NCI-H1417 treated with DMSO at 0.1 percent for 48 hours (cell line): ENCODE data around the gene NHERF1.

Experiments
- DNase-seq: peaks from one replicate; lab custom pipeline; 2025; lab: John Stamatoyannopoulos, UW

NHERF1 gene

DNA sequence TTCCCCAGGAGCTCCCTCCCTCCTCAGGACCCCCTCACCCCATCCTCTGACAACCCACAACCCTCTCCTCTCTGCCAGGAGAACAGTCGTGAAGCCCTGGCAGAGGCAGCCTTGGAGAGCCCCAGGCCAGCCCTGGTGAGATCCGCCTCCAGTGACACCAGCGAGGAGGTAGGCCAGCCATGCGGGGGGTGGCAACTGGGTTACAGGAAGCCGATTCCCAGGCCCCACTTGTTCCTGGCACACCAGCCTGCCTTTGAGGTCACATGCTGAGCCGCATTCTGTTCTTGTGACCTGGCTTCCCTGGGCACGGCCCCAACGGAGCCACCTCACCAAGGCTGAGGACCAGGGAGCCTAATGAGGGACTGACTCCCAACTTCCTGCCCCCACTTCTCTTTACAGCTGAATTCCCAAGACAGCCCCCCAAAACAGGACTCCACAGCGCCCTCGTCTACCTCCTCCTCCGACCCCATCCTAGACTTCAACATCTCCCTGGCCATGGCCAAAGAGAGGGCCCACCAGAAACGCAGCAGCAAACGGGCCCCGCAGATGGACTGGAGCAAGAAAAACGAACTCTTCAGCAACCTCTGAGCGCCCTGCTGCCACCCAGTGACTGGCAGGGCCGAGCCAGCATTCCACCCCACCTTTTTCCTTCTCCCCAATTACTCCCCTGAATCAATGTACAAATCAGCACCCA, 19.8 kb downstream of the NHERF1 start:
- DNase-seq, result no peak

DNA sequence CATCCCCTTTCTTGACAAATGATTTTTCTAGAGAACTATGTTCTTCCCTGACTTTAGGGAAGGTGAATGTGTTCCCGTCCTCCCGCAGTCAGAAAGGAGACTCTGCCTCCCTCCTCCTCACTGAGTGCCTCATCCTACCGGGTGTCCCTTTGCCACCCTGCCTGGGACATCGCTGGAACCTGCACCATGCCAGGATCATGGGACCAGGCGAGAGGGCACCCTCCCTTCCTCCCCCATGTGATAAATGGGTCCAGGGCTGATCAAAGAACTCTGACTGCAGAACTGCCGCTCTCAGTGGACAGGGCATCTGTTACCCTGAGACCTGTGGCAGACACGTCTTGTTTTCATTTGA, 20.3 kb downstream of the NHERF1 start:
- no peak for DNase-seq

DNA sequence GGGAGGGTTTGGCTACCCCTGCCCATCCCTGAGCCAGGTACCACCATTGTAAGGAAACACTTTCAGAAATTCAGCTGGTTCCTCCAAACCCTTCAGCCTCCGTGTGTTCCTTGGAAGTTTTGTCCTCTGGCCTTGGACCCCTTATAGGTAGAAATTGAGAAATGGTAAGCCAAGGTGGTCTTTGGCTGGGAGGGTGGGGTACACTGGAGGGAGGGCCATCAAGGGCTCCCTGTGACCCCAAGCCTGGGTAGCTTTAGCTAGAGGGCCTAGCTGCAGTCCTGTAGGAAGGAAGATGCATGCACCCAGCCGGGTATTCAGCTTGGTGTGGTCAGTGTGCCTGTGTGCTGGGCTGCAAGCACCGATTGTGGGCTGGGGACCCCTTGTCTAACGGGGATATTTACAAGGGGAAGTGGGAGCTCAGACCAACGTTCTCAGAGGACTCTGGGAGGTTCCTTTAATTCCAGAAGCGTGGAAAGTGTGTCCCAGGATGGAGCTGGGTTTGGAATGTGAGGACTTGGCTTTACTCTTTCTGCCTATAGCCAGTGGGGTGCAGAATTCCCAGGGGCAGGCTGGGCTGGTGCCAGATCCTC, 20.9 kb downstream of the NHERF1 start:
- no peak for DNase-seq

DNA sequence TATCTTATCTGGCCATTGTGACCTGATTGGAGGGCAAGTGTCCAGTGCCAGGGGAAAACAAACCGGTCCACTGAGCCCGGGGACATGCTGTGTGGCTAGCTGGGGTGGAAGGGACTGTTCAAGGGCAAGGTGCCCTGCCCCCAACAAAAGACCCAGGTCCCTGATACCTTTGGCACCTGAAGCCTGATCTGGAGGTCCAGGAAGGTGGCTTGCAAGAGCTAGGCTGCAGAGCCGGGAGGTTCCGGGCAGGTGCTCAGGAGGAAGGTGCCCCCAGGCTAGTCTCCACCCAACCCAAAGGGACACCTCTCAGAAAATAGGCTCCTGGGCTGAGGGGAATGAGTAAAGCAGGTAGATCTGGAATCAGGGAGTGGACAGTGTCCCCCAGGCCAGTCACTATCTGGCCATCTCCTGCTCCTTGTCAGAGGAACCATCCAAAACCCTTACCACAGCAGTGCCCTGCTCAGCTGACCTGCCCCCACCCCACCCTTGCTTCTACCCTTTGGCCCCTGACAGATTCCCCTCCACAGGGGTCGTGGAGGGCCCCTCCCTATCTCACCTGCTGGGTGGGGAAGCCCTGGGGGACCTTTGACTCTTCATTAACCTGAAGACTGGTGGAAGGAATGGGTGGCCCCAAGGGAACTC, 21.5 kb downstream of the NHERF1 start:
- DNase-seq, result no peak

DNA sequence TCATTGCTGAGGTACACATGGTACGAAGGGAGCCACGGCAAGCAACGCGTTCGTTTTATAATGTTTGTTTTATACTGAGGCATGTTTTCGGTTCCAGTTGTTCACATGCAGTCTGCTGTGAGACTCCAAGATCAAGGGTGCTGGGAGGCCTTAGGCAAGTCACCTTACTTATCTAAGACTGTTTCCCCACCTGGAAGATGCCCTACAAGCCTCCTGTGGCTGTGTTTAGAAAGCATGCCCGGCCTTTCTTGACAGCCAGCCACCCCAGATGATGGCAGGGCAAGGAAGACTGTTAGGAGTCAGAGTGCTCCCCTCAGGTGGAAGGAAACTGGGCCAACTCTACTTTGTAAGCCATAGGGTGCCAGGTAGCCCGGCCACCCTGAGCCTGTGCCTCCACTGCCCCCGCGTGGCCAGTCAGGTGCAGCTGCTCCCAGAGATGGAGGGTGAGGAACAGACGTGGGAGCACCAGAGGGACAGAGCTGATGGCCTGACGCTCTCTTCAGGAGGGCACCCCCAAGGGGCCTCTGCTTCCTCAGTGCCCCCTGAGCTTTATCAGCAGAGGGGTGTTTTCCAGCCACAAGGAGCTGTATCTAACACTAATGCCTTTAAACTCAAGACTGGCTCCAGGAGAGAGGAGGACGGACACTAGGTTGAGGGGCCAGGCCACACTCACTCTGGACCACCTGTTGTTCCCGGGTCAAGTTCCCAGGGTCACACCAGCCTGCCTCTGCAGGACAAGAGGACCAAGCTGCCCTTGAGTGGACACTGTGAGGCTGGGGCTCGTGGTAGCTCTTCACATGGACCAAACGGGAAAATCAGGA, 22.3 kb downstream of the NHERF1 start:
- DNase-seq, result no peak

DNA sequence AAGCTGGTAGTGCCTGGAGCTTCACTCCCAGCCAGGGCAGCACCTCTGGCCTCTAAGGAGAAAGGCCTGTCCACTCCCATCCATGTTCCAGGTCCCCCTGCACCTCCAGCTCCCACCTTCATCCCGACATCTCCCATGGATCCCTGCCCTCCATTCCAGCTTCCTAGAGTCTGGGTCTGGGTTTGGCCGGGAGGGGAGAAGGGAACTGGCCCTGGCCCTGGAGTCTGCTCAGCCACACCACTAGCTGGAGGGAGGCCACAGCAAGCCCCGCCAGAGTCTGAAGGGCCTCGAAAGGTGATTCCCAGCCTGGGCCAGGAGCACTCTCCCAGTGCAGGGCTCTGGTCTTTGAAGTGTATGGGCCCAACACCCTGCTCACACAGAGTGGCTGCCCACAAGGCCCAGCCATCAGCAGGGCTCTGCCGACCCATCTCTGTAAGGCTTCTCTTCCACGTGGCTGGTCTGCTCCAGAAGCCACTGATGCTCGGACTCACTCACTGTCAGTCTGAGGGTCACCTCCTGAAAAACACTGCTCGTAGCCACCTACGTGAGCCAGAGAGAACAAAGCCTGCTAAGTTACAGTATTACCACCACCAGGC, 23.0 kb downstream of the NHERF1 start:
- no peak for DNase-seq

DNA sequence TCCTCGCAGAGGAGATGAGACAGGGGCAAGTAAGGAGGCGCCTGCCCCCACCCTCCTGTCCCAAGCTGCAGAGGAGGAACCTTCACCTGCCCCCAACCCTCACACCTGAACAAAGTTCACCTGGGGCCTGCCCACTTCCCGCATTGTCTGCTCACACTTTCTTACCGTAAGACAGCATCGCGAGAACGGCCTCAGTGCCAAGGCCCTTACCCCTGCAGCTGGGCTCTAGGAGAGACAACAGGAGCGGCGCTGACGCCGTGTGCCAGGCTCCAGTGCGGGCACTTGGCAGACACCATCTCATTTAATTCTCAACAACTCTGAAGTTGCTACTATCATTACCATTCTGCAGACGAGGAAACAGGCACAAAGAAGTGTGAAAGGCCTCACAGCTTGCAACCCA, 23.6 kb downstream of the NHERF1 start:
- DNase-seq, result no peak

DNA sequence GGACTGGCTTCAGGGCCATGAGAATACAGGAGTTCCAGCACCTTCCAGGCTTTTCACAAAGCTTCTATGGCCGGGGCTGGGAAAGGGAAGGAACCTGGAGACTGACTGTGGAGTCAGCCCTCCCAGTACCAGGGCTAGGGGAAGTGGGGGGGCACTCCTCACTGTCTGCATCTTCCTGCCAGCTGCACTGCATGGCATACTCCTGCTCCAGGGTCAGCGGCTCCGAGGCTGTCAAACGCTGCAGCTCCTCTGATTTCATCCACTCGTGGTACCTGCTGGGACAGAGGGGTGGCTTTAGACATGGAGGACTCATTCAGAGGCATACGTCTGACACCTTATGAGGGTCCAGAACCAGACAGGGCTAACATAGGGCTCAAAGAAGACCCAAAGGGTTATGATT, 25.0 kb downstream of the NHERF1 start:
- DNase-seq, result no peak

DNA sequence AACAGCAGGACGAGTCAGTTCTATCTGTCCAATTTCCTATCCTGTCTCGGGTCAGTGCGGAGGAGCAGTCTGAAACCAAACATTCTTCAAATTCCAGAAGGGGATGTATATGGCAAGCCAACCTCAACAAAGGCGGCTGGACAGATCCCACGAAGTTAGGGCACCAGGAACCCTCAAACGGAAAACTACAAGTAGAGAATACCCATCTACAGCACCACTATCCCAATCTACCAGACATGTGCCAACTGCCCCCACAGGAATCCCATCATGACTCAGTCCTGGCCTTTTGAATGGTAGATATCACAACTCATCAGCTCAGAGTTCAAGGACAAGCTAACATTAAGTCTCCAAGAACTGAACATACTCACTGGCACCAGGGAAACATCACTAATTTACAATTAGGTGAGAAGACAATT, 25.5 kb downstream of the NHERF1 start:
- DNase-seq, result no peak

DNA sequence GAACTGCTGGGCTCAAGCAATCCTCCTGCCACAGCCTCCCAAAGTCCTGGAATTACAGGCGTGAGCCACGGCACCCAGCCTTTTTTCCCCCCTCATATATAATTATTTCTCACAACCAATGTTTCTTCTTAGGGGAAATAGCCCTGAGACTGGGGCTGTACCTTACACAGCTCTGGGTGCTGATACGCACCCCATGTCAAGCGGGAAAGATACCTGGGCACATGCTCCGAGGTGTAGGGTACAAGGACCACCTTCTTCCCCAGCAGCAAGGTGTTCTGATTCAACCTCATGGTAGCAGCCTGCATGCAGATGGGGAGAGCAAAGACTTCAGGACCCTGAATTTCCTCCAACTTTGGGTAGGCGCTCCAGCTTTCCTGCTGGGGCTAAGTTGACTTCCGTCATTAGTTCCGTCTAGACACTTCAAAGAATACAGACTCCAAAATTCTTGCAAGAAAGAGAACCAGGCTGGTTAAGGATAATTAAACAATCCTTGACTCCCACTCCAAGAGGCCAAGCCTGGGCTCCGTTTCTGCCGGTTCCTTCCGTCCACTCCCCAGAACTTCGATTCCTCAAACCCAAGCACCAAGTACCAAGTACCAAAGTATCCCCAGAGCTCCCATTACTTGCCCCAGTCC, 27.1 kb downstream of the NHERF1 start:
- no peak for DNase-seq

DNA sequence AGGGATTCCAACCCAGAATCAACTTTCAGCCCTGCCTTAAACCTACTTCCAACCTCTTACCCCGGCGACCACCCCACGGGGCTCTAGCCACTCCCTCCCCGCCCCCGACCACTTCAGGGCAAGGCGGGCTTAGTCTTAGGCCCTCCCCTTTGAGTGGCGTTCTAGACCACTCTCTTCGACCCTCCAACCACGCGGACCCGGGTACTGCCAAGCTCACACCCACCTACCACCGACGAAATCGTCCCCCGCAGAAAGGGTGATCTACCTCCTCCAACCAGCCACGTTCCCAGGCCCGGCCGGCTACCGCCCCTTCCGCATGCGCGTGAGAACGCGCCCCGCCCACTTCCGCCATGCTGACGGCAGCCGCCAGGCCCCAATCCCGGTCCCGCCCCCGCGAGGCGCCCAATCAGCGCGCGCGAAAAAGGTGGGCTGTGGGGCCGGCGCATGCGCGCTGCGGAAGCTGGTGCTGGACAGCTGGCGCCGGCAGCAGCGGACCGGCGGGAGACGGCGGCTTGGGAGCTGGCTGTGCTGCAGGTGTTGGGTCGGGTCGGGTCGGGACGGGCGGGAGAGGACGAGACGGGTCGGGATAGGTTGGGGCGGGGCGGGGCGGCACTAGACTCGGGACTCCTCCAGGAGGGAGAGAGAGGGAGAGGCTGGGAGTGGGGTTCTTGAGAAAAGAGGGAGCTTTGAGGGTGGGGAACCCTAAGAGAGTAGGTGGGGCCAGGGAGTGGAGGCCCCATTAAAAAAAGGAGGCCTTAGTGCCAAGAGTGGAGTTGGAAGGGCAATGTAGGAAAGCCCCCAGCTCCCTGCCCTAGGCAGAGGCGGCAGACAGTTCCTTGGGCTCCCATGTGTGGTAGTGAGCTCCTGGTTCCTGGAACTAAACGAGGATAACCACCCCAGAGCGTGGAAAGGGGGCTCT, 27.9 kb downstream of the NHERF1 start, which contains the start of gene NAT9:
Gene NAT9 (minus strand): TSS at position 302 of the 919 bp plus-strand sequence. CDS start 647 bp downstream, outside the sequence.
- peak; percentile 49 for DNase-seq

DNA sequence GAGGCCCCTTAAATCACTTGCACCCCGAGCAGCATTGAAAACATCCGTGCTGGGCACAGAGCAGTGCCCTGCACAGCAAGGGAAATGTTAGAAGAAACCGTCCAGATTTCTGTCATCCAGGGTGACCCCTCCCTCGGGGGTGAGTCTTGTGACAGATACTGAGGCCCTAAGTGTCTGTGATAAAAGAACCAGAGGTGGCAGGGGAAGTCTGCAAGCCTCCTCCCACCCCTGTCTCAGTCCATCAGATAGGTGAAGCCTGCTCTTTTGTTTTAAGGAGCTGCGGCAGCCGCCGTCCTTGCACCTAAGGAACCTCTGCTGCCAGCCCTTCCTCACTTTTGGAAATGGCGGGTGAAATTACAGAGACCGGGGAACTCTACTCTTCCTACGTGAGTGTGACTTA, 28.6 kb downstream of the NHERF1 start:
- no peak for DNase-seq

DNA sequence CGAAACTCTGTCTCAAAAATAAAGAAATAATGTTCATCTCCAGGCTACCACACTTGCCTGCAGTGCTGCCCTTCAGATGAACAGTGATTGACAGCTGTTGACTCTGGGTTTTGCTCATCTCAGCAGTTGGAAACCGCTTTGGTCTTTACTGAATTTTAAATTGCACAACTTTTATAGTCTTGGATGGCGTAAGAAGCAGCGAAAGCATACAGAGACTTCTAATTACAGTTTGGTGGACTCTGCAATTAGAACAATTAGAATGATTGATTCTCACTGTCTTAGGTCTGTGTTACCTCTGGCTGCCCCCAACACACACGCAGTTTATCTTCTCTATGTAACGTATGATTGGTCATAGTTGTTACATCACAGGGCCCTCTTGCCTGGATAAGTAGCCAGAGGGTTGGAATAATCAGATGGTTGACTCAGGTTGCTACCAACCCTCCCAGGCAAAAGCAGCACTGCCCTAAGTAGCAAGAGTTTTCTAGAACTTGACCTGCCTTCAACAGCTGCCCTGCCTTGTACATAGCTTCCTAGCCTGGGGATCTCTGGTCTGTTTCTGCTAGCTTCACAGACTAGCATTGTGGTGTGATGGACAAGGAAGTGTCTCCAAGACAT, 29.6 kb downstream of the NHERF1 start:
- DNase-seq, result no peak

DNA sequence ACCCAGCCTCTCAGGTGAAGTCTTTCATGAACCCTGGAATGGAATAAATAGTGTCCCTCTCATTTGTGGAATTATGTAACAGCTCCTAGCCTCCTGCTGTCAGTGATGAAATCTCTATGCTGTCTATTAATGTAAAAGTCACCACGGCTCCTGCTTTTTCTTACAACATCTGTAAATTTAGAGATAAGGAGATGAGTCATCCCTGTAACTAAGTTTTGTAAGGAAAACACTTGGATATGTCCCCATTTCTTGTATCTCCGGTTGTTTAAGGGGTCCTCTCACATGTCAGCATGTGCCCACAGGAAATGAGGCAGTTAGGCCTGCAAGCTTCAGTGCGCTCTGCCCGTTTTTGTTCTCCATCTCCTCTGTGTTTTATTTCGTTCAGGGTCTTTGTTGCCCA, 30.5 kb downstream of the NHERF1 start:
- DNase-seq, result no peak

DNA sequence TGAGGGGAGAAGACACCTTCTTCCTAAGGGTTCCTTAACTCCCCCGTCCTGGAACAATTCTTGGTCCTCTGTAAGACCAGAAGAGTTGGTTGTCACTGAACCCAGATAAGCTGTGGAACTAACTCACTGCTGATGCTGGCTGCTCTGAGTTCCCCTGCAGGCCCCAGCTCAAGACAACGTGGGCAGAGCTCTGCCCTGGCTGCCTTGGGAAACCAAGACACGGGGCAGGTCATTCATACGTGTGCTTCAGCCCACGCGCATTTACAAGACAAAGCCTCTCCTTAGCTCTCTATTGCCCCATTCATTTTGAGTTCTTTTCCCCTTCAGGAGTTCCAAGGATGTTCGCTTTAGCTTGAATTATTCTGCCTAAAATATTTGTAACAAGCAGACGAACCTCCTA, 31.1 kb downstream of the NHERF1 start:
- DNase-seq, result no peak

DNA sequence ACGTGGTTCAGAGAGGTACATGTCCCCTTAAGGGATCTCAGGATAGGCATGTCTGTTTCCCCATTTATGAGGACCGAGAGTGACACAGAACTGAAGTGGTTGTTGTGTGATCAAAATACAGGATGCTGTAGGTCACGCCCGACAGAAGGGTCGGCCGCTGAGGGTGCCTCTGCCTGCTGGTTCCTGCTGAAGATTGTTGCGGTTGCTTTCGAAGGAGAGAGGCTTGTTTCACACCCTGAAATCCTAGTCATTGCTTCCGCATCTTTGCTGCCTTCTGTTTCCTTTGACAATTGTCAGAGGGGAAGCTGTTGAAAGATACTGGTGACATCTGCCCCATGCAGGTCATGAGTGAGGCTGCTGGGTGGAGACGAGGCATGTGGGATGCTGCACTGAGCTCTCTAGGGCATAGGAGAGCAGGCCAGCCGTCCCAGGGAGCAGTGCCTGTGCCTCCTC, 31.5 kb downstream of the NHERF1 start:
- no peak for DNase-seq

DNA sequence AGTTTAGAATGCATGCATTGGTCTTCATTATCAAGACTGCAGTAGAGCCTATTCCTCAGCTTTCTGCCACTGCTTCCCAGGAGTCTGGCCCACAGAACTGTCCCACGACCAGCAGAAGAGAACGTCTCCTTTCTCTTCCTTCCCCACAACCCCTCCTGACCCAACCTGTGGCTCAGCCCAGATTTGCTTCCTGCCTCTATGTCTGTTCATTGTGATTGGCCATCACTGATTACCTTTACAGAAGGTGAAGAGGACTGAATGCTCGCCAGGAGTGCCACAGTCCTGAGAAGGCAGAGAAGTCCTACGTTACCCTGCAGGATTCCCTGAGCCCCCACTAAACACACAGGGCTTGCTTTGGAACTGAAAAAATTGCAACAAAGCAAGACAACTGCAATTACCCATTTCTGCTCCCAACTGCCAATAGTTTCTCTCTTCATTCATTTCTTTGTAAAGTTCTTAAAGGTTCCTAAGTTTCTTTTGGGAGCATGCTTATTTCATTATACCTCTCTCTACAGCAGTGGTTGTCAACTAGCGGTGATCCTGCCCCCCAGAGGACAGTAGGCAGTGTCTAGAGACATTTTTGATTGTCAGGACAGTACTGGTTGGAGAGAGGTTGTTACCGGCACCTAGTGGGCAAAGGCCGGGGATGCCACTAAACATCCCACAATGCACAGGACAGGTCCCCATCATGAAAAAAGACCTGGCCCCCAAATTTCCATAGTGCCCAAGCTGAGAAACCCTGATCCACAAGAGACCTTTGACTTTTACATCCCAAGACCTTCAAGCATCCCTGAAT, 32.2 kb downstream of the NHERF1 start:
- no peak for DNase-seq

DNA sequence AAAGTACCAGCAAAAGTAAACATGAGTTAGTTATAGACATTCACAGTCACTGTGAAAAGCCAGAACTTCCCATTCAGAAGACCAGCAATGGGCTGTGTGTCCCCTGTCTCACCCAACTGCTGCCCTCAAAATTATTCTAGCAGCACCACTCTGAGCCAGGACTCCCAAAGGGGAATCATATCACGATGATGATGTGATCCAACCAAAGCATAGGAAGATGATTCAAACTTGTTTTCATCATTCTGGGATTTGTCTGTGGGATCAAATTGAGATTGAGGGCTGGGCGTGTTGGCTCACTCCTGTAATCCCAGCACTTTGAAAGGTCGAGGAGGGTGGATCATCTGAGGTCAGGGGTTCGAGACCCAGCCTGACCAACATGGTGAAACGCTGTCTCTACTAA, 34.1 kb downstream of the NHERF1 start:
- DNase-seq, result no peak

DNA sequence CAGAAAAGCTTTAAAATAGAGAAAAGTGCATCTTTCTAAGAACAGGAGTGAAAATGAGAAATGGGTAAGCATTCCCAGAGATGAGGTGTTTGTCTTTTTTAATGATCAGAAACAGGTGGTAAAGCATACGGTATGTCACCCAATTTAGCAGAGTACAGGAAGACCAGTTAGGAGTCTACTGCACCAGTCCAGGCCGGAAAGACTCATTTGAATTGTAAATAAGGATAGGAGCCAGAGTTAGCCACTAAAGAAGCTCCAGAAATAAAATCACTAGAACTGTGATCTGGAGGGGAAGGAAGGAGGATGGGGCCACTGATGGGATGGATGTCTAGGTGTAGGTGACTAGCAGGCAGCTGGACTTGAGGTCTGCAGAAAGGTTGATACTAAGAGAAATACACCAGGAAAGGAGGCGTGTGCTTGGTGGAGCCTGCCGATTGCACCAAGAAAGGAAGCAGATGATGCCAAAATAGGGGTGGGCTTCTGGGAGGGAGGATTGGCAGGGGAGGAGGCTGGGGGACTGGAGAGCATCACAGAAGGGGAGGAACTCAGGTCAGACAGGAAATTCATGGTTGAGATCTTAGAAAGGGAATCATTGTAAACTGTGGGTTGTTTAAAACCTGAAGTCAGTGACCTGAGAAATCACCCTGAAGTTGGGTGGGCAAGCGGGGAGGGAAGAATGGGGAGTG, 35.8 kb downstream of the NHERF1 start:
- no peak for DNase-seq
